Left ventricle myocardium superior (tissue), 1 donor: ENCODE measurements around the gene TMEM117. TPM values are rescaled to one million over a fixed set of nuclear protein-coding genes. Genes with fewer than 3 reads are reported as not detected.

Experiments
- ATAC-seq: fragments of 200-7000 bp; cut with Tn5 transposase; one replicate; pipeline ENCODE4 v1.9.1; 2020; ENCODE audit warnings: mild to moderate bottlenecking, moderate library complexity
- DNase-seq: peaks from one replicate; pipeline ENCODE4 v3.0.0-alpha.2; 2020
- intact Hi-C: fragments of 100-400 bp; cut with micrococcal nuclease; formaldehyde crosslinking; loops from one replicate; pipeline ENCODE4 v1.11.0; 2022
- total RNA-seq: library from RNA; stranded (reverse); fragmentation: NEBNext Ultra II Directional; extraction: Animal tissue kit (Norgen Biotek cat#: 25700); gene quantifications from one replicate; pipeline ENCODE4 v1.2.1, GENCODE V29; 2021
- donor health status: DM: no; HTN: yes; CAD: no; lungs with severe emphysema.

TMEM117 gene
- total RNA-seq, 1 donor from 2014 or later: 7.1 TPM

GRCh38 chr12:43878050-43878449 is 42.2 kb downstream of the TMEM117 start:
- no peak for ATAC-seq
- no peak for DNase-seq
- intact Hi-C loops: loop anchor here (10.0 kb wide), 2 partner anchors 73 to 103 kb away; partner anchors contain the start of gene TWF1

DNA sequence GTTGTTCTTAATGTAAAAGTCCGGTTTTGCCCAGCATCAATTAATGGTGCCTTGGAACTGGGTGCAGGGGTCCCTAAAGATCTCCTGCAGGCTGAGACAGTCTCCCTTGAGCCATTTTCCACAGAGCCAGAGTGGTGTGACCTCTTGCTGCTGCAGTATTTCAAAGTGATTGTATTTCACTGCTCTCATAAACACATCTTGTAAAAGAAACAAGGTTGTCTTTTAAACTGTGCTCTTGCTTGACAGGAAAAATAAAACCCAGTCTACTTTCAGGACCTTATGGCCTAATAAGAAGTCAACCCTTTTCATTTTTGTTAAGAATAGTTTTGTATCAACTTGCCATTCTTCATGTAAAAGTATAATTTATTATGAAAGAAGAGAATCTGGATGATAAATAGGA is 44.7 kb downstream of the TMEM117 start:
- no peak for DNase-seq
- ATAC-seq: no peak
- intact Hi-C loops: no loop called here

- DNase-seq (no peak), ATAC-seq (peak; percentile 65)
- intact Hi-C loops: no loop called here
Observed at GRCh38 chr12:43882578-43883178, 46.8 kb downstream of the TMEM117 start.

- intact Hi-C loops: no loop called here
- DNase-seq (no peak), ATAC-seq (no peak)
Observed at GRCh38 chr12:43883311-43883710, 47.4 kb downstream of the TMEM117 start.

DNA sequence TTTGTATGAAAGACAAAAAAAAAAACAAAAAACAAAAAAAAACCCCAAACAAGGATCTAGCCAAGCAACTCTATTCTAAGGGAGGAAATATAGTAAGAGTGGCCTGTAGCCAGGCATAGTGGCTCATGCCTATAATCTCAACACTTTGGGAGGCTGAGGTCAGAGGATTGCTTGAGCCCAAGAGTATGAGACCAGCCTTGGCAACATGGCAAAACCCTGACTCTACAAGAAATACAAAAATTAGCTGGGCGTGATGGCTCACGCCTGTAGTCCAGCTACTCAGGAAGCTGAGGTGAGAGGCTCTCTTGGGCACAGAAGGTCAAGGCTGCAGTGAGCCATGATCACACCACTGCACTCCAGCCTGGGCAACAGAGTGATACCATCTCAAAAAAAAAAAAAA is 47.9 kb downstream of the TMEM117 start:
- intact Hi-C loops: no loop called here
- DNase-seq (no peak), ATAC-seq (no peak)

GRCh38 chr12:43884683-43885410 is 49.0 kb downstream of the TMEM117 start:
- peak; percentile 93 for ATAC-seq
- no peak for DNase-seq
- intact Hi-C loops: no loop called here

GRCh38 chr12:43887397-43887796 is 51.5 kb downstream of the TMEM117 start:
- no peak for ATAC-seq
- intact Hi-C loops: no loop called here
- DNase-seq: no peak

DNA sequence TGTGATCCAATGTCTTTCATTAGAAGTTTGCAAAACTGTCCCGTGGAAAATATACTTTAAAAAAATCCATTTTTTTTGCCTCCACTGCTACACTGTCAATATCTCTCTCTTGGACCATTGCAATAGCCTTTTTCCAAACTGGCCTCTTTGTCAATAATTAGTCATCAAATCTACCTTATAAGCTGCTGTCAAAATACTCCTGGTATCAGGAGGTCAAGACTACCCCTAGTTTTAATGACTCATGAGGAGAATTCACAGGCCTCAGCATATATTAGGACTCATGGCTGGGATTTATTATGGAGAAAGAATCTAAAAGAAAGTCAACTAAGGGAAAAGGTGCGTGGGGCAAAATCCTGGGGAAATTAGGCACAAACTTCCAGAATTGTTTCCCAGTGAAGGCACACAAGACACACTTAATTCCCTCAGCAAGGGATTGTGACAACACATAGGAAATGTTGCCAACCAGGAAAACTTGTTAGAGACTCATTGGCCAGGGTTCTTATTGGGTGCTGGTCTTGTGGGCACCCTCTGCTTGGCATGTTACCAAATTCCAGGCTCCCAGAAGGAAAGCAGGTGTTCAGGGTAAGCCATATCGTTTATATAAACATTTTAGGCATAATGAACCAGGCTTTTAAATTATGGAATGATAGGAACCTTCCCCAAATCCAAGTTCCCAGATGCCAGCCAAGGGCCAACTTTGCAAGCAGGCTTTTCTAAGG is 56.1 kb downstream of the TMEM117 start:
- intact Hi-C loops: no loop called here

DNA sequence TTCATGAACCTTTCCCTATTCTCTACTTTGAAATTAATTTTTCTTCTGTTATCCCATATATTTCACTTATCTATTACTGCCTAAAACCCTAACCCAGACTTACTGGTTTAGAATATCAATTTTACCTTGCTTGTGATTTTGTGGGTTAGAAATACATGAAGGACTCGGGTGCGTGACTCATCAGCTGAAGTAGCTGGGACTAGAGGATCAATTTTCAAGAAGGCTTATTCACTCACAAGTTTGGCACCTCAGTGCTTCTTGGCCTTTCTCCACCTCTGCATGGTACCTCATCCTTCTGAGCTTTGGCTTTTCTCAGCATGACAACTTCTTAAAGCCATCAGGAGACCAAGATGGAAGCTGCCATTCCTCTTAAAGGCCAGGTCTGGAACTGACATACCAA is 57.8 kb downstream of the TMEM117 start:
- DNase-seq (no peak), ATAC-seq (no peak)
- intact Hi-C loops: no loop called here

More for the DNA sequence above, 56.1 kb downstream of the TMEM117 start:
- no peak for DNase-seq
- ATAC-seq: no peak

GRCh38 chr12:43895580-43896206 is 59.8 kb downstream of the TMEM117 start:
- ATAC-seq (no peak), DNase-seq (no peak)
- intact Hi-C loops: no loop called here

DNA sequence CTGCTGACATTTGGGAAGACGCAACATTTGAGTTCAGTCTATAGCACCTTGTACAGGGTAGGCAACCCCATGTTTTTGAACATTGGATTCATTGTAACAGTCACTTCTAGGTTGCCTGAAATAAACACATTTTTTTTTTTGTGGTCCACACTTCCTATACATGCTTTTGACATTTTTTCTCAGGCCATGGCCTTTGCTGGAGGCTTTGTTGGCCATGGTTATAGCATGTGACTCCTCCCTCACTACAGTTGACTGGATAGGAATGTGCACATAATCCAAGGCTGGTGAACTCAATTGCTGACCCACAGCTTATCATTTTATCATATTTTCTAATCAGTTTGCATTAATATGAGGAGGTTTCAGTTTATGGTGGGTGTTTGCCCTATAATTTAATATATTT is 60.6 kb downstream of the TMEM117 start:
- ATAC-seq: no peak
- intact Hi-C loops: no loop called here

GRCh38 chr12:43898474-43898873 is 62.6 kb downstream of the TMEM117 start:
- ATAC-seq (no peak), DNase-seq (no peak)
- intact Hi-C loops: no loop called here

More for the DNA sequence above, 60.6 kb downstream of the TMEM117 start:
- no peak for DNase-seq

GRCh38 chr12:43899574-43899973 is 63.7 kb downstream of the TMEM117 start:
- intact Hi-C loops: no loop called here
- ATAC-seq: no peak
- no peak for DNase-seq

DNA sequence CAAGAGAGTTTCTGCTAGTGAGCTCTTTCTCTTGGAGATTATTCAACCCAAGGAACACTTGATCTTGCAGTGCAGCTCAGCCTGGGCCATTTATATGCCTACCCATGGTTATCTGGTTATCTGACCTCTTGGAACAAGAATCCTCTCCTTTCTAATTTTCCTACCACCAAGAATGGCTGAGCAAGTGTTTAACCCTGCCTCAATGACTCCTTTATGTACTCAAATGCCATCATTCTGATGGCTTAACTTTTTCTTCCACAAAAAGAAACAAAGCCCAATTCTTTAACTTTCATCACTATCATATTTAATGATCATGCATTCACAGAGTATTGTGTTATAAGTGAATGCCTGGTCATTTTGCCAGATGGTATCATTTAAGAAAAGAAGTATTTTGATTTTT is 67.8 kb downstream of the TMEM117 start:
- ATAC-seq (no peak), DNase-seq (no peak)
- intact Hi-C loops: no loop called here

- intact Hi-C loops: no loop called here
- ATAC-seq: no peak
- no peak for DNase-seq
Observed at GRCh38 chr12:43912859-43913258, 77.0 kb downstream of the TMEM117 start.

DNA sequence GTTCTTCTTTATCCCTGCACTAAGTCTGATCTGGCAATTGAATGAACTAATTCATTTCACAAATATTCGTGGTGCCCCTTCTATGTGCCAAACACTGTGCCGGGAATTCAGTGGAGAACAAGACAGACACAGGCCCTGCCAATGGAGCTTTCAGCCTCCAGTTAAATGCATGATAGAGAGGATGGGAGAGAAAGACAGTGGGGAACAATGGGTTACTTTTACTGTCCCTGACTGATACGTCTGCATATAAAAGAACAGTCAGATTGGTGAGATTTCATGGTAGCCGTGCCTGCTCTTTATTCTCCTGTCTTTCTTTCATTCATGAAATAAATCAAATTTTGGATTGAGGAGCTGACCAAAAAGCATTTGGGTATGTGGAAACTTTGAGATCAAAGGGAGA is 78.5 kb downstream of the TMEM117 start:
- DNase-seq (no peak), ATAC-seq (no peak)
- intact Hi-C loops: no loop called here

GRCh38 chr12:43914923-43915468 is 79.1 kb downstream of the TMEM117 start:
- peak; percentile 42 for ATAC-seq
- intact Hi-C loops: no loop called here
- no peak for DNase-seq

DNA sequence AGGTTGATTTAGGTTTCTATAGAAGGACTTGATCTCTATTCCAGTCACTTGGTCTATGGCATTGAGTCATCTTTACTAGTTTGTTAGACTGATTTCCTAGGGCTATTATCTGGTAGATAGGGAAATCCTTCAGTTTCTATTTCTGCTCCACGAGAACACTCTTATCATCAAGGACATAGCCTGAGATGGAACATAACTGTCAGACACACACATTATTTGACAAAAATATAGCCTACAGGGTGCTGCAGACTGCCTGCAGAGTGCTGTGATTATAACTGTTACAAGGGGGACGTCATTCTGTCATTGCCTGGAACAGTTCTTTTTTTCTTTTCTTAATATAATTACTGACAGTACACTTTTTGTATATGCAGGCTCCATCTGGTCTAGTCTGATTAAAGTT is 82.0 kb downstream of the TMEM117 start:
- ATAC-seq: peak; percentile 95
- intact Hi-C loops: no loop called here

GRCh38 chr12:43921666-43922337 is 85.9 kb downstream of the TMEM117 start:
- intact Hi-C loops: no loop called here
- DNase-seq (no peak), ATAC-seq (no peak)

More for the DNA sequence above, 82.0 kb downstream of the TMEM117 start:
- no peak for DNase-seq
